SU-DHL-6 (cell line): ENCODE data around the gene RAPSN.

Experiments used
- CTCF ChIP-seq: fragments of 200-600 bp; sonication (generic); IDR thresholded peaks from one replicate; pipeline ENCODE4 v1.5.1; 2017; ENCODE audit warnings: antibody characterized with exemption, mild to moderate bottlenecking, low read length, moderate library complexity; ENCODE audit not compliant: insufficient read depth, poor library complexity, severe bottlenecking
- EZH2phosphoT487 ChIP-seq: fragments of 200-600 bp; sonication (generic), shearing (Covaris generic); conservative IDR thresholded peaks from 2 replicates; pipeline ENCODE4 v1.6.1; 2018; ENCODE audit warnings: mild to moderate bottlenecking, antibody characterized with exemption, low read length, moderate library complexity, mixed read lengths

GRCh38 chr11:47448566-47449427, at the start of gene RAPSN:
- TF ChIP-seq CTCF (no peak), EZH2phosphoT487 (no peak)
